T47D (cell line): ENCODE measurements around the gene TPST1.

Source experiments
- DNase-seq, 2 experiments: peaks; one replicate each; pipeline versions ENCODE4 v3.0.0 to v3.0.0-alpha.2; 2011 to 2012; ENCODE audit warnings: low read depth in 1 of 2, low spot score in 1 of 2
- JUND ChIP-seq: IDR thresholded peaks from 2 replicates; pipeline ENCODE4 v1.6.1; 2012; ENCODE audit warnings: low read depth
- in situ Hi-C: cut with HindIII; loops from 2 replicates; pipeline ENCODE4 v1.10.0; 2016; ENCODE audit warnings: low sequenced_read_pairs, low pct_unique_long_range_greater_than_20kb

The TPST1 gene

DNA sequence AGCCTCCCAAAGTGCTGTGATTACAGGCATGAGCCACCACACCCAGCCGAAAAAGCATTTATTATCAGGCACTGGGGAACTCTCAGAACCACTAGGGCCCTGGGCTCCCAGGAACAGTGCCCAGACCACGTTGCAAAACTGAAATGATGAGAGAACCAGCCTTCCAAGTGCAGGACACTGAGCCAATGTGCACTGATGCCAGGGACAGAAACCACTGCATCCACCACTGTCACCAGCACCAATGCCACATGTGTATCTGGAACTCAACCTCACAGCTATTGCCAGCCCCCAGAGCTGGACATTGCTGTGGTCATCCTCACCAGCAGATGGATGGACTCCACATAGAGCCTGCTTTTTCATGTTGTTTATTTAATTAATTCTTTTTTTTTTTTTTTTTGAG, 28.2 kb upstream of the TPST1 start:
- in situ Hi-C loops, result no loop called here

DNA sequence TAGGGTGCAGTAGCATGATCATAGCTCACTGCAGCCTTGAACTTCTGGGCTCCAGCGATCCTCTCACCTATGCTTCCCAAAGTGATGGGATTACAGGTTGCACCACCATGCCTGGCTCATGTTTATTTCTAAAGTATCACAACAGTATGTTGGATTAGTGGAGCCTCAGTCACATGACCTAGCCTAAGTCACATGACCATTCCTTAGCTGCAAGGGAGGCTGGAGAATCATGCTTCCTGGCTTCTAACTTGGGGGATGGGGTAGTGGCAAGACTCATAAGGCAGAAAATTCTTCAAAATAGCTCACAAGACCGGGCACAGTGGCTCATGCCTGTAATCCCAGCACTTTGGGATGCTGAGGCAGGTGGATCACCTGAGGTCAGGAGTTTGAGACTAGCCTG, 26.9 kb upstream of the TPST1 start:
- in situ Hi-C loops, result no loop called here
- DNase-seq, result no peak
- no peak for TF ChIP-seq JUND

More for the DNA sequence above, 28.2 kb upstream of the TPST1 start:
- no peak for TF ChIP-seq JUND
- DNase-seq, result no peak

DNA sequence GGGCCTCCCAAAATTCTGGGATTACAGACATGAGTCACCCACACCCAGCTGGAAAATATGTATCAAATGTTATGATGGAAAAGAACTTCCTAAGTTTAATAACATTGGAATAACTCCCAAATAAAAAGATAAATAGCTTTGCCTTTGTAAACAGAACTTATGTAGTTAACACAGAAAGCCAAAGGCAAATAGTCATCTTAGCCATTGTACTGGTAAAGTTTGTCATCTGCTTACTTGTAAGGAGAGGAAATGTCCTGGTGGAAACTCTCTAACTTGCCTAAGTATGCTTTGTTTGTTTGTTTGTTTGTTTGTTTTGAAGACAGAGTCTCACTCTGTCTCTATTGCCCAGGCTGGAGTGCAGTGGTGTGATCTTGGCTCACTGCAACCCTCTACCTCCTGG, 23.8 kb upstream of the TPST1 start:
- in situ Hi-C loops, result no loop called here
- TF ChIP-seq JUND, result no peak
- no peak for DNase-seq

DNA sequence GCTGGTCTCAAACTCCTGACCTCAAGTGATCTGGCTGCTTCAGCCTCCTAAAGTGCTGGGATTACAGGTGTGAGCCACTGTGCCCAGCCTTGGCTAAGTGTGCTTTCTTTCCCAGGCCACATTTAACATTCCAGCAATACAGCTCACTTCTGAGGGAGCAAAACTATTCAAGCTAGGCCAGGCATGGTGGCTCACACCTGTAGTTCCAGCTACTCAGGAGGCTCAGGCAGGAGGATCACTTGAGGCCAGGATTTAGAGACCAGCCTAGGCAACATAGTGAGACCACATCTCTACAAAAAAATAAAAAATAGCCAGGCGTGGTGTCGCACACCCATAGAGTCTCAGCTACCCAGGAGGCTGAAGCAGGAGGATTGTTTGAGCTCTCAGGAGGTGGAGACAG, 23.3 kb upstream of the TPST1 start:
- in situ Hi-C loops, result no loop called here
- no peak for DNase-seq
- no peak for TF ChIP-seq JUND

DNA sequence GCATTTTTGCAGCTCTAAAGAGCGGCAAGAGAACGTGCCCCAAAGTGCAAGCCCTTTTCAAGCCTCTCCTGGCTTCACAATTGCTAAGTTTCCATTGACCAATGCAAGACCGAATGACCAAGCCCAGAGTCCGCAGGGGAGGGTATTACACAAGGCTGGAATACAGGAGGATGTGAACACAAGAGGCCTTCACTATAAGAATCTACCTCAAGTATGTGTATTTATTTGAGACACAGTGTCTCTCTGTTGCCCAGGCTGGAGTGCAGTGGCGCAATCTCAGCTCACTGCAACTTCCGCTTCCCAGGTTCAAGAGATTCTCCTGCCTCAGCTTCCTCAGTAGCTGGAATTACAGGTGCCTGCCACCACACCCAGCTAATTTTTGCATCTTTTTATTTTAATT, 22.2 kb upstream of the TPST1 start:
- in situ Hi-C loops, result no loop called here
- TF ChIP-seq JUND, result no peak
- DNase-seq, result no peak

DNA sequence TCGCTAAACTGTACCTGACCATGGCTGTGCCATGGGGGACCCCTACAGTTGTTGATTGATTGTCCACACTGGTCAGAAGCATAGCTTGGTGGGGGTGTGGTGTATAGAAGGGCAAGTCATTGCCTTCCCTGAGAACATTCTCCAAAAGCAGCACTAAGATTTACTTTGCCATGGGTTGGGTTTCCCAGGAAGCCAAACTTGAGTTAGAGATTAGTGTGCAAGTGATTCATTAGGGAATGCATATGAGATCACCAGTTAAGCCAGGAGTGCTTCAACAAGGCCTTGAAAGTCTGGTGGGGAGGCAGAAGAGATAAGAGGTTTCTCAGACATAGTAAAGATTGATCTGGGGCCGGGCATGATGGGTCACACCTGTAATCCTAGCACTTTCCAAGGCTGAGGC, 21.4 kb upstream of the TPST1 start:
- no peak for DNase-seq
- no peak for TF ChIP-seq JUND
- in situ Hi-C loops, result no loop called here

DNA sequence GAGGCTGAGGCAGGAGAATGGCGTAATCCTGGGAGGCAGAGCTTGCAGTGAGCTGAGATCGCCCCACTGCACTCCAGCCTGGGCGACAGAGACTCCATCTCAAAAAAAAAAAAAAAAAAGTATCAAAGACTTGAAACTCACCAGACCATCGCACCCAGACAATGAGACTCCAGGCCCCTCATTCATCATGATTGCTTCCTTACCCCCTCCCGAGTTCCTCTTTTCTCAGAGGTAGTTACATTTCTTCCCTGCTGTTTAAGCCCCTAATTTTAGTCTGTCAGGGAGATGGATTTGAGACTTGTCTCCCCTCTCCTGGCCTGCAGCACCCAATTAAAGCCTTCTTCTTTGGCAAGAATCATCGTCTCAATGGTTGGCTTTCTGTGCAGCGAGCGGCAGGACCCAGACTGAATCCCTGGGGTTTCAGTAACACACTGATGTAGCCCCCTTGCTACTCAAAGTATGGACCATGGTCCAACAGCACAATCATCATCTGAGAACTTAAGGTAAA, 19.4 kb upstream of the TPST1 start:
- TF ChIP-seq JUND, result no peak
- DNase-seq, result no peak
- in situ Hi-C loops, result no loop called here

DNA sequence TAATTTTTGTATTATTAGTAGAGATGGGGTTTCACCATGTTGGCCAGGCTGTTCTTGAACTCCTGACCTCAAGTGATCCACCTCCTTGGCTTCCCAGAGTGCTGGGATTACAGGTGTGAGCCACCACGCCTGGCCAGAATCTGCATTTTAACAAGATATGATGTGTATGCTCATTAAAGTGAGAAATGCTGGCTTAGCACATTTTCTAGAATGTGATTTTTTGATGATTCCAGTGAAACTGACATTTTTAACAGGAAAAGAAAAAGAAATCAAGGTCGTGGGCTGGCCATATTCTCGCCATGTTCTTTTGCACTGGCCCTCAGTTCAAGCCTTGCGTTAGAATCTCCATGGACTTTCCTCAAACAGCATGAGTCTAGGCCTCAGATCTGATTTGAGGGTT, 18.1 kb upstream of the TPST1 start:
- in situ Hi-C loops, result no loop called here
- no peak for DNase-seq
- TF ChIP-seq JUND, result no peak

DNA sequence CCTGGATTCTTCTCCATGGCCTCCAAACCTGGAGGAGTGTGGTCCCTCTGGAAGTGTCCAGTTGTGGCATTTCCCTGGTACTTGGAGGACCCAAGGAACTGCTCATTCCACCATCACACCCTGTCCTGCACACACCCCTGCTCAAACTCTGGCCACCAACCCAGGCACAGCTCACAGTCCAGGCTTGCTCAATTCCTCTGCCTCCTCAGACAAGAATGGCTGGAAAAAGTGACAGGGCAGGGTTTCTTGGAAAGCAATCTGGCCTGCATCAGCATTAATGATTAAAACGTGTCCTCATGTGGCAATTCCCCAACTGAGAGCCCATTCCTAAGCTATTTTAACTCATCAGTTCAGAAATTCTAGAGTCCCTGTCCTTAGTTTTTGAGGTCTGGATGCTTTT, 17.2 kb upstream of the TPST1 start:
- TF ChIP-seq JUND, result no peak

DNA sequence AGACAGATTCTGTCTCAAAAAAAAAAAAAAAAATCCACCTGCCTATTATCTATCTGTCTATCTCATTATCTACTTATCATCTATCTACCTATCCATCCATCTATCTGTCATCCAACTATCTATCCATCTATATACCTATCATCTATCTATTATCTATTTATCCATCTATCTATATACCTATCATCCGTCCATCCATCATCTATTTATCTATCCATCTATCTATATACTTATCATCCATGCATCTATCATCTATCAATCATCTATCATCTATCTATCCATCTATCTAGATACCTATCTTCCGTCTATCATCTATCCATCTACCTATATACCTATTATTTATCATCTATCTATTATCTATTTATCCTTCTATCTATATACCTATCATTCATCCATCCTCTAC, 16.5 kb upstream of the TPST1 start:
- in situ Hi-C loops, result no loop called here
- TF ChIP-seq JUND, result no peak
- DNase-seq, result no peak

More for the DNA sequence above, 17.2 kb upstream of the TPST1 start:
- in situ Hi-C loops, result no loop called here
- DNase-seq, result no peak

DNA sequence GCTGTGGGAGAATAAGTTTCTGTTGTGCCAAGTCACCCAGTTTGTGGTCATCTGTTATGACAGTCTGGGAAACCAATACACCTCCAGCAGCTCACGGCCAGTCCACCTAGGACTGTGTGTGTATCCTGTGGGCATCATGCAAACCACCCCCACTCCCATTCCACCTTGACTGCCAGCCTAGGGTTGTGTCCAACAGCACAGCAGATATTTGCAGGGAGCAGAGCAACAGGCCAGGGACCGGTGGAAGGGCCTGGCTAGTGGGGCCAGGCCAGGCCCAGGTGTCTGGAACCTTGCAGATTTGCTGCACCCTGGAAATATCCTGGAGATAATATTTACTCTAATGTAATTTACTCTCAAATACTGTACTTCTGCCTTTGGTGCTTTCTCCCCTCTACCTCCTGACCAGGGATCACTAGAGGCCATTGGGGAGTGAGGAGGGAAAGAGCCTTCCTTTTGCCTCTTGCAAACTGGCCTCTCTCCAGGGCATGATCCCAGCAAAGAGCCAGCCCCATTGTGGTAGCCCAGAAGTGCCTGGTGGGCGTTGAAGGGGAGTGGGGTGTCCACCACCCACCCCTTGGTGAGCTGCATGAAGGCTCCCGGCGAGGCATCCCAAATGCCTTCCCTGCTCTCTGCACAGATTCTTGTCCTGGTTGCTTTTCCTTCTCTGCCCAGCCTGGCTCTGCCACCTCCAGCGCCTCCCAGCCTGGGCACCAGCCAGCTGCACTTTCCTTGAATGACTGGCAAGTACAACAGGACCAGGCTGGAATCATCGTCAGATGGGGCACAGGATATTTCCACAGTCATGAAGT, 15.2 kb upstream of the TPST1 start:
- DNase-seq, result no peak
- in situ Hi-C loops, result no loop called here
- no peak for TF ChIP-seq JUND

DNA sequence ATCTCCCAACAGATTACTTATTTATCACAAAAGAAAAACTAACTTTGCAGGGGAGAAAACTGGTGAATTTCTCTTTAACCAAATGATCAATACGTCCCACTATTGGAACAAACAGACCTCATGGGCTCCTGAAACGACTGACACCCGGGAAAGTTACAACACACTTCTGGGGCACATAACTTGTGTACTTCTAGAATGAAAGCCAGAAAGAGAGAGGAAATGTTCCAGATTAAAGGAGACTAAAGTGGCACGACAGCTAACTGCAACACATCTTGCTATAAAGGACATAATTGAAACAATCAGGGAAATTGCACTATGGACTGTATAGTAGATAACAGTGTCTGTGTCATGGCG, 14.7 kb upstream of the TPST1 start:
- TF ChIP-seq JUND, result no peak
- DNase-seq, result no peak
- in situ Hi-C loops, result no loop called here

DNA sequence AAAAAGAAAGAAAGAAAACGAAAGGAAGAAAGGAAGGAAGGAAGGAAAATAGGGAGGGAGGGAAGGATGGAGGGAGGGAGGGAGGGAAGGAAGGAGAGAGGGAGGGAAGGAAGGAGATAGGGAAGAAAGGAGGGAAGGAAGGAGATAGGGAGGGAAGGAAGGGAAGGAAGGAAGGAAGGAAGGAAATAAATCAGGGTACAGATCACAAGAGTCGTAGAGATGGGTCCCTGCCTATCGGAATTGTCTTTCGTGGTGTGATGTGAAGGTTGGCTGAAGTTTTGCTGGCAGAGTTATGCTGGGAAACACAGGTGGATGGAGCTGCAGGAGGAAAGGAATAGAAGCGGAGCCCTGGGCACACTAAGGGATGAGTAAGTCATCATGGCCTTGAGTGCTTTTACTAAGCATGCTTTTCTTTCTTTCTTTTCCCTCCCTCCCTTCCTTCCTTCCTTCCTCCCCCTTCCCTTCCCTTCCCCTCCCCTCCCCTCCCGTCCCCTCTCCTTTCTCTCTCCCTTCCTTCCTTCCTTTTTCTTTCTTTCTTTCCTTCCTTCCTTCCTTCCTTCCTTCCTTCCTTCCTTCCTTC, 11.9 kb upstream of the TPST1 start:
- in situ Hi-C loops, result no loop called here
- no peak for DNase-seq
- TF ChIP-seq JUND, result no peak
